Neural crest cell (in vitro differentiated cells): ENCODE data around the gene NECTIN3. TPM values are rescaled to one million over a fixed set of nuclear protein-coding genes. Genes with fewer than 3 reads are reported as not detected.

Experiments used
- DNase-seq: peaks from one replicate; pipeline ENCODE4 v3.0.0; 2021; ENCODE audit warnings: low read depth, mixed read lengths, low spot score
- H3K27ac Mint-ChIP-seq: one replicate; pipeline ENCODE4 v1.8.0; 2021; ENCODE audit warnings: mild to moderate bottlenecking, mixed read lengths; ENCODE audit not compliant: unreplicated experiment
- H3K27me3 Mint-ChIP-seq: 2 replicates; pipeline ENCODE4 v1.8.0; 2021; ENCODE audit warnings: low read depth, mild to moderate bottlenecking, mixed read lengths
- H3K36me3 Mint-ChIP-seq: 2 replicates; pipeline ENCODE4 v1.8.0; 2021; ENCODE audit warnings: low read depth, mild to moderate bottlenecking, mixed read lengths
- H3K4me1 Mint-ChIP-seq: 2 replicates; pipeline ENCODE4 v1.8.0; 2021; ENCODE audit warnings: mixed read lengths
- H3K4me3 Mint-ChIP-seq: one replicate; pipeline ENCODE4 v1.8.0; 2021; ENCODE audit warnings: mild to moderate bottlenecking, mixed read lengths
- H3K9me3 Mint-ChIP-seq: 2 replicates; pipeline ENCODE4 v1.8.0; 2021; ENCODE audit warnings: mixed read lengths
- CTCF ChIP-seq: fragments of 200-600 bp; sonication (generic); conservative IDR thresholded peaks from 2 replicates; pipeline ENCODE4 v1.5.0; 2021; ENCODE audit warnings: antibody characterized with exemption, mild to moderate bottlenecking
- total RNA-seq: library from RNA; stranded (reverse); gene quantifications from 2 replicates; pipeline ENCODE4 v1.2.1, GENCODE V29; 2021

NECTIN3 gene
- total RNA-seq, 1 donor from 2014 or later, result 40.9 TPM

GRCh38 chr3:111236836-111237713 lies 165.5 kb downstream of the NECTIN3 start:
- H3K4me3 Mint-ChIP-seq, result no peak overlapping the region
- TF ChIP-seq CTCF, result no peak
- peaks cover 10% of the 10 kb centered on the region for H3K9me3 Mint-ChIP-seq
- no peak overlapping the region for H3K27ac Mint-ChIP-seq
- H3K27me3 Mint-ChIP-seq, result no peaks in the 10 kb centered on the region
- H3K4me1 Mint-ChIP-seq, result no peaks in the 10 kb centered on the region
- DNase-seq, result no peak
- no peaks in the 10 kb centered on the region for H3K36me3 Mint-ChIP-seq

- Mint-ChIP-seq H3K36me3 (no peaks in the 10 kb centered on the region), H3K4me3 (no peak overlapping the region), H3K27ac (no peak overlapping the region), H3K4me1 (no peaks in the 10 kb centered on the region), H3K9me3 (peaks cover 10% of the 10 kb centered on the region), H3K27me3 (no peaks in the 10 kb centered on the region)
- no peak for DNase-seq
- no peak for TF ChIP-seq CTCF
Measured at GRCh38 chr3:111237946-111238345, 166.3 kb downstream of the NECTIN3 start.

GRCh38 chr3:111238885-111239284 lies 167.3 kb downstream of the NECTIN3 start:
- Mint-ChIP-seq H3K9me3 (peaks cover 14% of the 10 kb centered on the region), H3K36me3 (no peaks in the 10 kb centered on the region), H3K27me3 (no peaks in the 10 kb centered on the region), H3K4me3 (no peak overlapping the region), H3K4me1 (no peaks in the 10 kb centered on the region), H3K27ac (no peak overlapping the region)
- TF ChIP-seq CTCF, result no peak
- no peak for DNase-seq

GRCh38 chr3:111241960-111242359 lies 170.3 kb downstream of the NECTIN3 start:
- H3K27me3 Mint-ChIP-seq, result no peaks in the 10 kb centered on the region
- H3K36me3 Mint-ChIP-seq, result no peaks in the 10 kb centered on the region
- DNase-seq, result no peak
- no peak overlapping the region for H3K27ac Mint-ChIP-seq
- H3K9me3 Mint-ChIP-seq, result peaks cover 17% of the 10 kb centered on the region
- no peak for TF ChIP-seq CTCF
- no peak overlapping the region for H3K4me3 Mint-ChIP-seq
- H3K4me1 Mint-ChIP-seq, result peaks cover 9% of the 10 kb centered on the region
